MM.1S (cell line): ENCODE data around the gene PRM1.

ENCODE experiments used
- EZH2 ChIP-seq: fragments of 300-600 bp; sonication (generic); optimal IDR thresholded peaks from 2 replicates; pipeline ENCODE3; 2017; ENCODE audit warnings: low read depth, mild to moderate bottlenecking, antibody characterized with exemption, low read length, mixed read lengths
- EZH2phosphoT487 ChIP-seq: fragments of 300-600 bp; sonication (generic); IDR thresholded peaks from 2 replicates; pipeline ENCODE4 v1.6.1; 2018; ENCODE audit warnings: antibody characterized with exemption, low read length
- TF ChIP-seq, protein P1 (sequence below): fragments of 300-600 bp; sonication (generic); IDR thresholded peaks from 2 replicates; pipeline ENCODE4 v1.5.1; 2016; ENCODE audit warnings: antibody characterized with exemption, low read length, mixed read lengths

DNA sequence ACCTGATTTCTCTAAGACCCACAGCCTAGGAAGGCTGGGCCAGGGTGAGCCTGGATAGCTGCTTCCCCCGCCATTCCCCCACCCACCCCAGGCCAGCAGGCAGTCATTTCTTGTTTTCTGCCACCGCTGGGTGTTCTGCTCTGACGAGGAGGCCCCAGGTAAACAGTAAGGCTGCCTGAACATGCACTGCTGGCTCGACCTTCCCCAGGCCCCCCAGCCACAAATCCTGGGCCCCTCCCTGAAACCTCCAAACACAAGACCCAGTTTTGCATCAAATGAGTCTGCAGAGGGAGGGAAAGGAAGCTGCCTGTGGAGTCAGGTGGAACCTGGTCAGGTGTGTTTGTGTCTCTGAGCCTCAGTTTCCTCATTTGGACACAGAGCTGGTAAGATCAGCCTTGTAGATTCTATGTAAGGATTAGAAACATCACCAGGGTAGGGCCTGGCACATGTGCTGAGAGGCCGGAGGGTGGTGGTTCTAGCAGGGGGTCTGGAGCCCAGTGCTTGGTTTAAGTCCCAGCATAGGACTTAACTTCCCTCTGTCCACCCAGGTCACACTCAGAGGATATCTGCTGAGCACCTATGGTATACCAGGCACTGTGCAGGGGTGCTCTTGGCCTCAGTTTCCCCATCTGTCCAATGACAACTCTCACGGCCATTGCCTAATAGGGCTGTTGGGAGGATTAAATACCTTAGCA is 18.9 kb upstream of the PRM1 start:
- TF ChIP-seq EZH2 (no peak), EZH2phosphoT487 (no peak)
- TF ChIP-seq, protein P1, sequence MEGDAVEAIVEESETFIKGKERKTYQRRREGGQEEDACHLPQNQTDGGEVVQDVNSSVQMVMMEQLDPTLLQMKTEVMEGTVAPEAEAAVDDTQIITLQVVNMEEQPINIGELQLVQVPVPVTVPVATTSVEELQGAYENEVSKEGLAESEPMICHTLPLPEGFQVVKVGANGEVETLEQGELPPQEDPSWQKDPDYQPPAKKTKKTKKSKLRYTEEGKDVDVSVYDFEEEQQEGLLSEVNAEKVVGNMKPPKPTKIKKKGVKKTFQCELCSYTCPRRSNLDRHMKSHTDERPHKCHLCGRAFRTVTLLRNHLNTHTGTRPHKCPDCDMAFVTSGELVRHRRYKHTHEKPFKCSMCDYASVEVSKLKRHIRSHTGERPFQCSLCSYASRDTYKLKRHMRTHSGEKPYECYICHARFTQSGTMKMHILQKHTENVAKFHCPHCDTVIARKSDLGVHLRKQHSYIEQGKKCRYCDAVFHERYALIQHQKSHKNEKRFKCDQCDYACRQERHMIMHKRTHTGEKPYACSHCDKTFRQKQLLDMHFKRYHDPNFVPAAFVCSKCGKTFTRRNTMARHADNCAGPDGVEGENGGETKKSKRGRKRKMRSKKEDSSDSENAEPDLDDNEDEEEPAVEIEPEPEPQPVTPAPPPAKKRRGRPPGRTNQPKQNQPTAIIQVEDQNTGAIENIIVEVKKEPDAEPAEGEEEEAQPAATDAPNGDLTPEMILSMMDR = no peak
